NCI-H2029 (cell line): ENCODE results near the gene TEX54.
"Not testable (repeated sequence)": the region's sequence is repeated elsewhere in the genome, so short reads cannot be mapped to it uniquely, and the experiment has no call there.

Experiments used
- DNase-seq: peaks from one replicate; lab custom pipeline; 2025; lab: John Stamatoyannopoulos, UW

Gene TEX54

DNA sequence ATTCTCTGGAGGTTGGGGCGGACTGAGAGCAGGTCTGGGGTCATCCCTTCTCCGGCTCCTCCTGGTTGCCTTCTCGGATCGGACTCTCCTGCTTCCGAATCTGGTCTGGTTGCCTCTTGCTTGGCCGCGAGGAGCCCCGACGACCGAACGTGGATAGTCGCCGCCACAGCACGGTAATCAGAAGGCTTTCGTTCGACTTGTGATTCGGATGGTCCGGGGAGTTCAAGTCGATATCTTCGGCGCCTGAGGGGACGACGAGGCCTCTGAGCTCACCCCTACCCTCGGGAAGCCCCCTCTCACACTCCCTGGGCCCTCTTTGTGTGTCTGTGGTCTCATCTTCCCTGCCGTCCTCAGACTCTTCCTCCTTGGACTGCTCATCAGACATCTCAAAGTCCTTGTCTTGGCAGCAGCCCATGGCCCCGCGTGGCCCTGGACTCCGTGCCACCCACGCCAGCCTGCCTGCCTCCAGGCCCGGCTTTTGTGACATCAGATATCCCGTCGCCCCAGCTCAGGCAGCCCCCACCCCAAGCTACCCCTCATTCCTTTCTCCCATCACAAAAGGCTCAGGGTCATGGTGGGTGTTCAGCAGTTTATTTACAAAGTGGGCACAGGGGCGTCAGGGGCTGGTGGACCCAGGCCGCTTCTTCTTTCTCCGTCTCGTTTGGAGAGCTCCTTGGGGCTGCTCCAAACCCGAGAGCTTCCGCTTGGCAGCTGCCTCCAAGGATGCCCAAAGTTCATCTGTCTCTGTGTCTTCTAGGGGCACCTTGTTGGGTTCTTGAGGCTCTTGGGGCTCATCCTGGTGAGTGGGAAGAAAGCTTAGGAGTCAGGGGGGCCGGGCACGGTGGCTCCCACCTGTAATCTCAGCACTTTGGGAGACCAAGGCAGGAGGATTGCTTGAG is at the start of gene TEX54:
TEX54 (minus strand) TSS at position 506 of the 899 bp plus-strand sequence.
- no peak for DNase-seq

DNA sequence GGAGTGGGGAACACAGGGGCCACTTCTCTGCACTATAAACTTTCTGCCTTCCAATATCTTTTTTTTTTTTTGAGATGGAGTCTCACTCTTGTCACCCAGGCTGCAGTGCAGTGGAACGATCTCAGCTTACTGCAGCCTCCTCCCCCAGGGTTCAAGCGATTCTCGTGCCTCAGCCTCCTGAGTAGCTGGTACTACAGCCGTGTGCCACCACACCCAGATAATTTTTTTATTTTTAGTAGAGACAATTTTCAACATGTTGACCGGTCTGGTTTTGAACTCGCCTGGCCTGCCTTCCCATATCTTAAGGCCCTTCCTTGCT is 49.7 kb upstream of the TEX54 start:
- no peak for DNase-seq

DNA sequence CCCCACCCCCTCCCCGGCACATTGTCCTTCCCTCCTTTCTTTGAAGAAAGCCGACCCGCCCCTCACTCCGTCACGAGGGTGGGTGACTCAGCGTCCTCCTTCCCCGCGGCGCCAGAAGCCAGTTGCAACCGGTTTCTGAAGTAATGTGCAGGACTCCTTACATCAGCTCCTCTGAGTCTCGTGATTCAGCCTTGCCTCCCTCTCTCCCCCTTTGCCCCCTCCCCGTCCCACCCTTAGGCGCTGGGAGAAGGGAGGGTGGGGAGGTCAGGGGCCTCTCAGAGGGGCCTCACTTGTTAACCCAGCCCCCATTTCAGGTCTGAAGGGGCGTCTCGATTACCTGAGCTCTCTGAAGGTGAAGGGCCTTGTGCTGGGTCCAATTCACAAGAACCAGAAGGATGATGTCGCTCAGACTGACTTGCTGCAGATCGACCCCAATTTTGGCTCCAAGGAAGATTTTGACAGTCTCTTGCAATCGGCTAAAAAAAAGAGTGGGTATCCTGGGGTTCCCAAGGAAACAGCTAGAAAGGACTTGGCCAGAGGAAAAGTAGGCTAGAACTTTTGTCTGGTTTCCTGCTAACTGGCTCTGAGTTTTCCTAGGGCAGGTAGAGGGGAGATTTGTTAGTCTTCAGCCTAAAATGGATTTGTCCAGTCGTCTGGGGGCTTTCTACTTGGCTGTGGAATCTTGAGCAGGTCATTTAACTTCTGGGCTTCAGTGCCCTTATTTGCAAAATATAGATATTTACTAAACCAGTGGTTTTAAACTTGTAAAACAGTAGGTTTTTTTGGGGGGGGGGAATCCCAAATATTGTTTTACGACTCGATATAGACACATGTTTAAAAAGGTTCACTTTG is 49.2 kb upstream of the TEX54 start:
- DNase-seq = peak; percentile 93

GRCh38 chr11:62880803-62881578 is 48.4 kb upstream of the TEX54 start, which contains the start of gene SLC3A2:
SLC3A2 (plus strand) TSS chr11:62880896; CDS start chr11:62881024, 128 bp downstream.
- peak; percentile 92 for DNase-seq

DNA sequence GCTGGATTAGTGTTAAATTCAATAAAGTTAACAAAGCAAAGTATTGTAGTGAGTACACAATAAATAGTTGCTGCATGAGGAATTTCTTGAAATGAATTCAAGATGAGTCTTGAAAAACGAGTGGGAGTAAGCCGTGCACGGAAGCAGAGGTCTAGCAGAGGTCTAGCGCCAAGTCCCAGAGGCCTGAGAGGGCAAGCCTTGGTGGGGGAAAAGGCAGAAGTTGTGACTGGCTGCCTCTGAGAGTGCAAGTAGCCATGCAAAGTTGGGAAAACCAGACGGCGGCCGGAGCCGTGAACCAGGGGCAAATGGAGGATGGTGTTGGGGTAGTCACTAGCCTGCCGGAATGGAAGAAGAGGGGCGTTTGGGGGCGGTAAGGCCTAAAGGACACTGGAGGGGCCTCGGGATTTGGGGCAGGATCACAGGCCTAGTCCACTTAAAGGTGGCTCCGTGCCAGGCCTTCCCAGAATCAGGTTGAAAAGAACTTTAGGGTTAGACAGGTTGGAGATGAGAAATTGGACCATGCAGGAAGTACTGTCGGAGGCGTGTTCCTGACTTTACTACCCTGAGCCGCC is 47.7 kb upstream of the TEX54 start:
- no peak for DNase-seq

- DNase-seq = no peak
Measured at GRCh38 chr11:62879235-62879978, 46.8 kb upstream of the TEX54 start.

DNA sequence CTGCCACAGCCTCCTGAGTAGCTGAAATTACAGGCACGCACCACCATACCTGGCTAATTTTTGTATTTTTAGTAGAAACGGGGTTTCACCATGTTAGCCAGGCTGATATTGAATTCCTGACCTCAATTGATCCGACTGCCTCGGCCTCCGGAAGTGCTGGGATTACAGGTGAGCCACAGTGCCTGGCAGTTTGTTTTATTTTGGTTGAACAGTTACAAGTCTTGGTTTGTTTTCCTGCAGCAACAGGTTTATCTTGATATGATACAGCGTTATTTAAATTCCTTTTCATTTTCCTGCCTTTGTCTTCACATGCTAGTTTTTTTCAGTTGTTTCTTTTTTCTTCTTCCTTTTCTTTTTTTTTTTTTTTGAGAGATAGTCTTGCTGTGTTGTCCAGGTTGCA is 44.1 kb upstream of the TEX54 start:
- no peak for DNase-seq

- DNase-seq = no peak
Measured at GRCh38 chr11:62875698-62876478, 43.2 kb upstream of the TEX54 start.

GRCh38 chr11:62874851-62875250 is 42.2 kb upstream of the TEX54 start:
- no peak for DNase-seq

DNA sequence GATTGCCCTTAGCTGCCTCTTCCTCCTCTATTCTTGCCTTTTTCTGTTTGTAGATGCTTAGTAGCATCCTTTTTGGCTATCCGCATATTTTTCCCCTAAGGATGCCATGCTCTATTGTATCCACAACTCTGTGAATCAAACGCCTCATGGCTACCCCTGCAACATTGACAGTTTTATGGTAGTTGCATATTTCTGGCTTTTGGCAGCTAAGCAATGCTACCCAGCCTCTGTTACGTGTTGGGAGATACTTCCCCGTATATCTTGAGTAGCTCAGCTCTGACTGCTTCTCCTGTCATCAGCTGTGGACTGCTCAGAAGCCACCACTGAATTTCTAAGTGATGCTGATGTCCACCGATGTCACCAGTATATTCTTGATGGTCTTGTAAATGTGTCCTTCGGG is 33.0 kb upstream of the TEX54 start:
- no peak for DNase-seq

GRCh38 chr11:62863687-62864335 is 31.2 kb upstream of the TEX54 start:
- DNase-seq = no peak

DNA sequence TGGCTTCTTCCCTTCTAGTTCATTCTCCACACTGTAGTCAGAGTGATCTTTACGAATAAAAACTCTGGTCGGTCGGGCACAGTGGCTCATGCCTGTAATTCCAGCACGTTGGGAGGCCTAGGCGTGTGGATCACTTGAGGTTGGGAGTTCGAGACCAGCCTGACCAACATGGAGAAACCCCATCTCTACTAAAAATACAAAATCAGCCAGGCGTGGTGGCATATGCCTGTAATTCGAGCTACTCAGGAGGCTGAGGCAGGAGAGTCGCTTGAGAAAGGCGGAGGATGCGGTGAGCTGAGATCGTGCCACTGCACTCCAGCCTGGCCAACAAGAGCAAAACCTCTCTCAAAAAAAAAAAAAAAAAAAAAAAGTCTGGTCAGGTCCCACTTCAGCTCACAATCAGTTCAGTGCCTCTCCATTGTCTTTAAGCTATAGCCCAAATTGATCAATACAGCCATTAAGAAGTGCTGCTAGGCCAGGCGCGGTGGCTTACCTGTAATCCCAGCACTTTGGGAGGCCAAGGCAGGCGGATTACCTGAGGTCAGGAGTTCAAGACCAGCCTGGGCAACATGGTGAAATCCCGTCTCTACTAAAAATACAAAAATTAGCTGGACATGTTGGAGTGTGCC is 29.0 kb upstream of the TEX54 start:
- not testable (repeated sequence) for DNase-seq

- no peak for DNase-seq
Measured at GRCh38 chr11:62860835-62861563, 28.4 kb upstream of the TEX54 start.

DNA sequence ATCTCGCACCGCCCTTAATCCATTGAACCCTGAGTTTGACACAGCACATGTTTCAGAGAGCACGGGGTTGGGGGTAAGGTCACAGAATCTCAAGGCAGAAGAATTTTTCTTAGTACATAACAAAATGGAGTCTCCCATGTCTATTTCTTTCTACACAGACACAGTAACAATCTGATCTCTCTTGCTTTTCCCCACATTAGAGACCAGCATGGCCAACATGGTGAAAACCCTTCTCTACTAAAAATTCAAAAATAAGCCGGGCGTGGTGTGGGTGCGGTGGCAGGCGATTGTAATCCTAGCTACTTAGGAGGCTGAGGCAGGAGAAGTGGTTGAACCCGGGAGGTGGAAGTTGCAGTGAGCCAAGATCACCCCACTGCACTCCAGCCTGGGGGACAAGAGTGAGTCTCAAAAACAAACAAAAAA is 26.7 kb upstream of the TEX54 start:
- DNase-seq = not testable (repeated sequence)

DNA sequence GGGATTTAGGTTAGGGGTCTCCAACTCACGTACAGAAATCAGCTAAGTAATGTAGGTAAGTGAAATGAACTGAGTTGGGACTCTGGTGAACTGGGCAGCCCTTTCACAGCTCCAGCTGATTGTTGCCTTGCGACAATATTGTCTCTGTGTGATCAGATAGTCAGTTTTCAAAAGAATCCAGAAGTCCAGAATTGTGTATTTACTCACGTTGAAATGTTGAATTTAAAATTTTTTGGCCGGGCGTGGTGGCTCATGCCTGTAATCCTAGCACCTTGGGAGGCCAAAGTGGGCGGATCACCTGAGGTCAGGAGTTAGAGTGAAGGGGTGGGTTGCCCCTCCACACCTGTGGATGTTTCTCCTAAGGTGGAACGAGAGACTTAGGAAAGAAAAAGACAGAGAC is 25.6 kb upstream of the TEX54 start:
- DNase-seq = no peak

DNA sequence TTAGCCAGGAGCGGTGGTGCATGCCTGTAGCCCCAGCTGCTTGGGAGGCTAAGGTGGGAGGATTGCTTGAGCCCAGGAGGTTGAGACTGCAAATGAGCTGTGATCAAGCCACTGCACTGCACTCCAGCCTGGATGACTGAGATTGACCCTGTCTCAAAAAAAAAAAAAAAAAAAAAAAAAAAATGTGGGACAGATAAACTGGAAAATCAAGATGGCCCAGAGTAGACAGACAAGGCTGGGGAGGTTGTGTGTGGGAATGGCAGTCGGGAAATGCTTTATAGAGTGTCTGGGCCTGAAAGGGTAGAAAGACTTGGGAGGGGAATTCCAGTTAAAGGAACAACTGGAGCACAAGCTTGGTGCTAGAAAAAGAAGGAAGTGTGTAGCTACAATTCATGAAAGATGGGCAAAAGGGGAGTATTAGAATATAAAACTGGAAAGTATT is 24.9 kb upstream of the TEX54 start:
- DNase-seq = no peak

DNA sequence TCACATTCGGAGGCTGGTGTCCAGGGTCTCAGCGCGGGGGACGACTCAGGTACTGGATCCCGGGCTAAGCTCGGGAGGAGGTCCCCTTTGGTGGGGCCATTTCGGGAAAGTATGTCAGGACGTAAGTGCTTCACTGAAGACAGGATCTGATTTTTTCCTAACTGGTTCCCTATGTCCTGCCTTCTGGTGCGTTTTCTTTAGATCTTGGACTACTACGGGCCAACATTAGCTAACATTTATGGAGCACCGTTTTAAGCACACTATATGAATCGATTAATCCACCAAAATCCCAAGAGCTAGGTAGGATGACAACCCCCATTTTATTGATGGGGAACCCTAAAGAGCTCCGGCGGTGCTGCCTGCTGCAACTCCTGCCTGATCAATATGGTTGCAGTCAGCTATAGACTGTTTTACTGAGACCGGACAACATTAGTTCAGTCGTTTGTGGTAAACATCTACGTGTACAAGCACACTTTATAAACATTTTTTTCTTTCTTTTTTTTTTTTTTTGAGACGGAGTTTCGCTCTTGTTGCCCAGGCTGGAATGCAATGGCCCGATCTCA is 23.8 kb upstream of the TEX54 start:
- DNase-seq = no peak
